IMR-90 (cell line): ENCODE results near the gene TMC7. TPM values are rescaled to one million over a fixed set of nuclear protein-coding genes. Genes with fewer than 3 reads are reported as not detected.

Experiments
- ATAC-seq: fragments of 200-7000 bp; cut with Tn5 transposase; 2 replicates; pipeline ENCODE4 v1.9.1; 2020; ENCODE audit warnings: low read depth, mild to moderate bottlenecking, moderate library complexity
- BruUV-seq: library from RNA; stranded (reverse); fragments of 400-500 nt; replicated peaks from 2 replicates; lab custom pipeline; 2021; lab: Mats Ljungman, UMichigan
- CTCF ChIA-PET: fragments of 300-600 bp; formaldehyde crosslinking; extraction: SDS; loops from one replicate; lab custom pipeline; 2021; ENCODE audit warnings: antibody characterized with exemption; lab: Yijun Ruan, JAX
- POLR2A ChIA-PET: fragments of 300-600 bp; sonication (Branson Sonifier 250); formaldehyde crosslinking; loops from one replicate; lab custom pipeline; 2022; ENCODE audit warnings: antibody characterized with exemption; ENCODE audit not compliant: unreplicated experiment; lab: Charles Lee
- DNase-seq: peaks from one replicate; pipeline ENCODE4 v3.0.0; 2013
- H2AFZ ChIP-seq: replicated peaks from 2 replicates; pipeline ENCODE3; 2013; ENCODE audit warnings: low read length, mild to moderate bottlenecking; ENCODE audit not compliant: poor library complexity
- H2AK5ac ChIP-seq: 2 replicates; pipeline ENCODE4 v1.6.1; 2013; ENCODE audit warnings: low read depth, low read length, inconsistent platforms
- H2AK9ac ChIP-seq: replicated peaks from 2 replicates; pipeline ENCODE3; 2013; ENCODE audit warnings: mild to moderate bottlenecking, low read depth, low read length, moderate library complexity; ENCODE audit not compliant: poor library complexity
- H2BK120ac ChIP-seq: 2 replicates; pipeline ENCODE4 v1.6.1; 2013; ENCODE audit warnings: low read depth, low read length, inconsistent platforms
- H2BK15ac ChIP-seq: 3 replicates; pipeline ENCODE4 v1.6.1; 2013; ENCODE audit warnings: low read depth, low read length, inconsistent platforms
- H2BK20ac ChIP-seq: 2 replicates; pipeline ENCODE4 v1.6.1; 2013; ENCODE audit warnings: low read depth, mild to moderate bottlenecking, inconsistent platforms, low read length, moderate library complexity
- H2BK5ac ChIP-seq: 2 replicates; pipeline ENCODE4 v1.6.1; 2013; ENCODE audit warnings: mild to moderate bottlenecking, low read depth, low read length, inconsistent platforms; ENCODE audit not compliant: poor library complexity, severe bottlenecking
- H3K14ac ChIP-seq: replicated peaks from 2 replicates; pipeline ENCODE4 v1.6.1; 2013; ENCODE audit warnings: low read depth, low read length, inconsistent platforms
- H3K18ac ChIP-seq: 2 replicates; pipeline ENCODE4 v1.6.1; 2013; ENCODE audit warnings: low read depth, low read length, control low read depth
- H3K23ac ChIP-seq: 2 replicates; pipeline ENCODE4 v1.6.1; 2013; ENCODE audit warnings: low read depth, low read length, inconsistent platforms
- H3K27ac ChIP-seq: 2 replicates; pipeline ENCODE4 v1.5.1; 2013; ENCODE audit warnings: mild to moderate bottlenecking, control low read depth, low read length; ENCODE audit not compliant: insufficient read depth
- H3K27me3 ChIP-seq: 2 replicates; pipeline ENCODE4 v1.6.1; 2013; ENCODE audit warnings: low read length; ENCODE audit not compliant: control insufficient read depth, insufficient read depth
- H3K36me3 ChIP-seq: 2 replicates; pipeline ENCODE4 v1.6.1; 2013; ENCODE audit warnings: low read length, mixed read lengths; ENCODE audit not compliant: control insufficient read depth, insufficient read depth
- H3K4ac ChIP-seq: 2 replicates; pipeline ENCODE4 v1.6.1; 2013; ENCODE audit warnings: low read depth, low read length, inconsistent platforms
- H3K4me1 ChIP-seq: 2 replicates; pipeline ENCODE4 v1.6.1; 2013; ENCODE audit warnings: low read length, mixed read lengths; ENCODE audit not compliant: control insufficient read depth, insufficient read depth
- H3K4me2 ChIP-seq: 2 replicates; pipeline ENCODE4 v1.6.1; 2013; ENCODE audit warnings: low read depth, mild to moderate bottlenecking, control low read depth, low read length, moderate library complexity
- H3K4me3 ChIP-seq: 2 replicates; pipeline ENCODE4 v1.5.1; 2013; ENCODE audit warnings: low read depth, mild to moderate bottlenecking, control low read depth, low read length, moderate library complexity; ENCODE audit not compliant: insufficient read depth
- H3K56ac ChIP-seq: 2 replicates; pipeline ENCODE4 v1.6.1; 2013; ENCODE audit warnings: low read length, inconsistent platforms; ENCODE audit not compliant: insufficient read depth; ENCODE audit errors: extremely low read depth
- H3K79me1 ChIP-seq, 2 experiments: 2 replicates each; pipeline ENCODE4 v1.6.1; 2013; ENCODE audit warnings: low read length in 2 of 2, inconsistent platforms in 1 of 2, low read depth in 1 of 2
- H3K9ac ChIP-seq: 2 replicates; pipeline ENCODE4 v1.6.1; 2013; ENCODE audit warnings: low read depth, low read length, control low read depth
- H3K9me1 ChIP-seq: 2 replicates; pipeline ENCODE4 v1.6.1; 2013; ENCODE audit warnings: low read length, inconsistent platforms; ENCODE audit not compliant: insufficient read depth
- H3K9me3 ChIP-seq: 2 replicates; pipeline ENCODE4 v1.6.1; 2013; ENCODE audit warnings: low read length; ENCODE audit not compliant: control insufficient read depth, insufficient read depth
- H4K20me1 ChIP-seq: 2 replicates; pipeline ENCODE4 v1.6.1; 2013; ENCODE audit warnings: low read length, inconsistent platforms; ENCODE audit not compliant: insufficient read depth
- H4K5ac ChIP-seq: 2 replicates; pipeline ENCODE4 v1.6.1; 2013; ENCODE audit warnings: mild to moderate bottlenecking, low read depth, low read length, control low read depth
- H4K8ac ChIP-seq, 2 experiments: 2 replicates each; pipeline ENCODE4 v1.6.1; 2013; ENCODE audit warnings: low read depth in 2 of 2, low read length in 2 of 2, control low read depth in 1 of 2, inconsistent platforms in 1 of 2
- H4K91ac ChIP-seq: 2 replicates; pipeline ENCODE4 v1.6.1; 2013; ENCODE audit warnings: low read depth, low read length, inconsistent platforms; ENCODE audit not compliant: insufficient read depth
- BHLHE40 ChIP-seq: fragments of 150-350 bp; IDR thresholded peaks from 2 replicates; pipeline ENCODE4 v1.6.1; 2016; ENCODE audit warnings: mild to moderate bottlenecking, low read depth, low read length
- CEBPB ChIP-seq: IDR thresholded peaks from 2 replicates; pipeline ENCODE4 v1.6.1; 2012; ENCODE audit warnings: low read depth, low read length, improper control_type of control experiment
- CHD1 ChIP-seq: IDR thresholded peaks from 2 replicates; pipeline ENCODE4 v1.6.1; 2012; ENCODE audit warnings: low read depth, low read length, improper control_type of control experiment
- CTCF ChIP-seq: conservative IDR thresholded peaks from 2 replicates; pipeline ENCODE4 v1.5.1; 2012; ENCODE audit warnings: mild to moderate bottlenecking, low read depth, low read length, improper control_type of control experiment
- ELK1 ChIP-seq: fragments of 150-350 bp; IDR thresholded peaks from 2 replicates; pipeline ENCODE4 v1.6.1; 2016; ENCODE audit warnings: low read depth, mild to moderate bottlenecking, low read length, moderate library complexity, borderline replicate concordance
- FOS ChIP-seq: fragments of 150-350 bp; IDR thresholded peaks from 2 replicates; pipeline ENCODE4 v1.6.1; 2016; ENCODE audit warnings: low read depth, low read length
- MAFK ChIP-seq: IDR thresholded peaks from 2 replicates; pipeline ENCODE4 v1.6.1; 2012; ENCODE audit warnings: low read depth, low read length, improper control_type of control experiment
- MXI1 ChIP-seq: IDR thresholded peaks from 2 replicates; pipeline ENCODE4 v1.6.1; 2012; ENCODE audit warnings: low read depth, mild to moderate bottlenecking, low read length, moderate library complexity, borderline replicate concordance
- NFE2L2 ChIP-seq: fragments of 150-350 bp; IDR thresholded peaks from 2 replicates; pipeline ENCODE4 v1.6.1; 2016; ENCODE audit warnings: low read depth, mild to moderate bottlenecking, low read length
- POLR2A ChIP-seq: IDR thresholded peaks from 2 replicates; pipeline ENCODE4 v1.6.1; 2012; ENCODE audit warnings: mild to moderate bottlenecking, low read depth, low read length
- RAD21 ChIP-seq: IDR thresholded peaks from 2 replicates; pipeline ENCODE4 v1.6.1; 2012; ENCODE audit warnings: low read length, improper control_type of control experiment
- RCOR1 ChIP-seq: IDR thresholded peaks from 2 replicates; pipeline ENCODE4 v1.6.1; 2012; ENCODE audit warnings: mild to moderate bottlenecking, low read length, improper control_type of control experiment; ENCODE audit not compliant: insufficient replicate concordance
- RFX5 ChIP-seq: IDR thresholded peaks from 2 replicates; pipeline ENCODE4 v1.8.0; 2012; ENCODE audit warnings: low read depth, mild to moderate bottlenecking, low read length, moderate library complexity
- SMC3 ChIP-seq: fragments of 150-350 bp; IDR thresholded peaks from 2 replicates; pipeline ENCODE4 v1.6.1; 2016; ENCODE audit warnings: low read depth, mild to moderate bottlenecking, antibody characterized with exemption, low read length, moderate library complexity
- USF2 ChIP-seq: fragments of 150-350 bp; IDR thresholded peaks from 2 replicates; pipeline ENCODE4 v1.6.1; 2017; ENCODE audit warnings: mild to moderate bottlenecking, antibody characterized with exemption, low read length, low read depth
- WGBS, 2 experiments: methylation state at CpG; one replicate each; pipeline versions ENCODE4 v1.1.5 to v1.1.7; 2013; ENCODE audit warnings: missing lambda C conversion rate in 2 of 2; ENCODE audit not compliant: insufficient read length in 1 of 2; ENCODE audit errors: extremely low coverage in 2 of 2; 5-methylcytosine and 5-hydroxymethylcytosine counted together
- dilution Hi-C: fragments of 300-500 bp; cut with HindIII; formaldehyde crosslinking; loops from one replicate; pipeline ENCODE4 v1.14.3; 2018; ENCODE audit warnings: low sequenced_read_pairs; ENCODE audit not compliant: unreplicated experiment
- in situ Hi-C: fragments of 300-500 bp; cut with MboI; formaldehyde crosslinking; loops from 3 replicates; pipeline ENCODE4 v1.14.3; 2019; ENCODE audit warnings: low sequenced_read_pairs, inconsistent platforms, mixed read lengths
- intact Hi-C: fragments of 100-400 bp; cut with micrococcal nuclease; formaldehyde crosslinking; loops from 2 replicates; pipeline ENCODE4 v1.10.0; 2022
- polyA plus RNA-seq, 3 experiments: library from polyadenylated mRNA; depleted of rRNA; stranded (reverse); fragments of >200 nt; gene quantifications; 2 replicates each; pipeline ENCODE4 v1.2.3, GENCODE V29; 2012; ENCODE audit warnings: low replicate concordance in 1 of 3
- total RNA-seq: library from RNA; depleted of rRNA; stranded (reverse); fragments of >200 nt; gene quantifications from 2 replicates; pipeline ENCODE4 v1.2.3, GENCODE V29; 2012

The TMC7 gene
- total and polyA plus RNA-seq, 2 of the 4 experiments (the other 2 are of a cell fraction), result 0.27 to 0.36 TPM

- no peak overlapping the region for H2BK15ac ChIP-seq
- ChIA-PET POLR2A (no interaction called here), CTCF (interaction anchor here (2.2 kb wide), 1 partner anchor 95 kb away, joined by 8 read pairs; the partner anchor contains the start of gene TMC7)
- H2AFZ ChIP-seq, result no peak overlapping the region
- H3K4me1 ChIP-seq, result peaks cover 2% of the 10 kb centered on the region; the same call in 1 of the 2 replicates
- in situ Hi-C loops (no loop called here), intact Hi-C loops (no loop called here), dilution Hi-C loops (no loop called here)
- no peak overlapping the region for H3K18ac ChIP-seq
- H3K56ac ChIP-seq, result no peak overlapping the region
- no peaks in the 10 kb centered on the region for H4K20me1 ChIP-seq
- no peaks in the 10 kb centered on the region for H3K9me1 ChIP-seq
- no peak overlapping the region for H3K4me3 ChIP-seq
- H3K4me2 ChIP-seq, result no peak overlapping the region
- TF ChIP-seq CTCF (no peak), CEBPB (no peak), SMC3 (no peak), RAD21 (no peak), MXI1 (no peak), MAFK (no peak), BHLHE40 (no peak), RCOR1 (no peak), POLR2A (no peak), NFE2L2 (no peak), RFX5 (no peak), CHD1 (no peak), ELK1 (no peak), USF2 (no peak), FOS (no peak)
- 100% methylated on average over 3 of the region's 6 CpGs; no CpG with 5 or more reads in 1 of the 2 experiments for WGBS, 2 experiments
- no peak overlapping the region for H4K91ac ChIP-seq
- no peak overlapping the region for H2AK9ac ChIP-seq
- DNase-seq, result no peak
- no peak overlapping the region for H2BK120ac ChIP-seq
- H4K8ac ChIP-seq, result no peak overlapping the region
- no peaks in the 10 kb centered on the region for H3K27me3 ChIP-seq
- BruUV-seq, result no TSS peak
- H3K27ac ChIP-seq, result no peak overlapping the region
- no peak overlapping the region for H2BK5ac ChIP-seq
- H2BK20ac ChIP-seq, result no peak overlapping the region
- H4K5ac ChIP-seq, result no peak overlapping the region
- H3K9ac ChIP-seq, result no peak overlapping the region
- no peak overlapping the region for H3K4ac ChIP-seq
- no peak overlapping the region for H3K23ac ChIP-seq
- H3K9me3 ChIP-seq, result no peaks in the 10 kb centered on the region
- ATAC-seq, result no peak
- no peaks in the 10 kb centered on the region; a peak in 1 of 4 replicates for H3K79me1 ChIP-seq
- H3K36me3 ChIP-seq, result peaks cover 15% of the 10 kb centered on the region
- no peak overlapping the region for H2AK5ac ChIP-seq
- H3K14ac ChIP-seq, result no peak overlapping the region
Observed at GRCh38 chr16:19077879-19078278, 94.1 kb downstream of the TMC7 start.
